AG04450 (cell line): ENCODE results near the gene SLC2A9. TPM values are rescaled to one million over a fixed set of nuclear protein-coding genes. Genes with fewer than 3 reads are reported as not detected.

Source experiments
- CTCF ChIA-PET: fragments of 300-600, 350-600 bp; formaldehyde crosslinking; extraction: SDS; loops from one replicate; lab custom pipeline; 2022; ENCODE audit warnings: antibody characterized with exemption, inconsistent platforms; lab: Charles Lee
- POLR2A ChIA-PET: fragments of 350-600 bp; formaldehyde crosslinking; extraction: SDS; loops from one replicate; lab custom pipeline; 2021; ENCODE audit warnings: antibody characterized with exemption, inconsistent platforms; lab: Yijun Ruan, JAX
- DNase-seq: peaks from one replicate; pipeline ENCODE4 v3.0.0-alpha.2; 2011; ENCODE audit warnings: low read depth, low spot score
- H3K27ac ChIP-seq: one replicate; pipeline ENCODE4 v1.5.1; 2012; ENCODE audit warnings: low read depth, low read length, control low read depth
- H3K27me3 ChIP-seq: one replicate; pipeline ENCODE4 v1.6.0; 2012; ENCODE audit warnings: low read length; ENCODE audit not compliant: control insufficient read depth, insufficient read depth
- H3K4me3 ChIP-seq: 2 replicates; pipeline ENCODE4 v1.5.1; 2011; ENCODE audit warnings: mild to moderate bottlenecking, low read depth, low read length, control low read depth
- H3K9me3 ChIP-seq: 2 replicates; pipeline ENCODE4 v1.5.1; 2012; ENCODE audit warnings: low read length; ENCODE audit not compliant: control insufficient read depth, insufficient read depth
- CTCF ChIP-seq: IDR thresholded peaks from 2 replicates; pipeline ENCODE4 v1.5.1; 2011; ENCODE audit warnings: low read depth, low read length, control low read depth, inconsistent platforms
- polyA plus RNA-seq: library from polyadenylated mRNA; depleted of rRNA; stranded (reverse); fragments of >200 nt; gene quantifications from 2 replicates; pipeline ENCODE4 v1.2.3, GENCODE V29; 2011

Gene SLC2A9
- polyA plus RNA-seq, 1 experiment = 2.4 TPM

DNA sequence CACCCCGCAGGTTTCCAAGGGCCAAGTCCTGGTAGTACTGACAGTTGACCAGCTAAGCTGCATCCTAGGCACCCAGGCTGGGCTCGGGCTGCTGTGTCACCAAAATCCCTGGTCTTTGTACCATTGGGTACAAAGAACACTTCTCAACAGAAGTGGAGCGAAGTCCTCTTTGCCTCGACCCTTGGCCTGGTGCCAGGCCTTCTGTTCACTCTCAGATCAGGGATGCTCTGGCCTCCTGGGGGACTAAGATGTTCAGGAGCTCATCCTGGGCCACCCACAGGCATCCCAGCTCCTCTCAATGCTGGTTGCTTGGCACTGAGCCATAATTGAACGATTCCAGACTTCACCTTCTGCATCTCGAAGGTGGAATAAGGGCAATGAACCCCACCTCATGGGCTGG is 13.8 kb upstream of the SLC2A9 start:
- Histone ChIP-seq H3K9me3 (no peaks in the 10 kb centered on the region), H3K4me3 (no peak overlapping the region), H3K27me3 (peaks cover 6% of the 10 kb centered on the region), H3K27ac (no peak overlapping the region)
- ChIA-PET CTCF (no interaction called here), POLR2A (no interaction called here)
- no peak for DNase-seq
- no peak for TF ChIP-seq CTCF

GRCh38 chr4:10034612-10035104 is 13.4 kb upstream of the SLC2A9 start:
- CTCF ChIA-PET = no interaction called here
- H3K9me3 ChIP-seq = no peaks in the 10 kb centered on the region

DNA sequence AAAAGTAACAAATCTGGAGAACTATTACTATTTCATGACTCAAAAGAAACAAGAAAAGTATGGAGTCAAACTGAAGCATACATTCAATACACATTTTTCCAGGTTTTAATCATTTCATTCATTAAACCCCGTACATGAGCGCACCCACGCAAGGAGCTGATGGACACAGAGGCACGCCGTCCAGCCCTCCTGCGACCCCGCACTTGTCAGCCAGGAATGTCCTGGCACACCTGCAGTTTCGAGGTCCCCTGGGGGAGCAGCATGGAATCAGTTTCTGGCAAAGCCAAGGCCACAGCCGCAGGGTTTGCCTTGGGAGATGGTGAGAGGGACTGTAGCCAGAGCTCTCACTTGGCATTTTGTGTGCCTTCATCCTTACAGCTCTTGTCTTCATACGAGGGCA is 12.8 kb upstream of the SLC2A9 start:
- ChIA-PET CTCF (no interaction called here), POLR2A (no interaction called here)
- H3K27me3 ChIP-seq = peaks cover 2% of the 10 kb centered on the region
- H3K4me3 ChIP-seq = no peak overlapping the region
- no peak overlapping the region for H3K27ac ChIP-seq
- TF ChIP-seq CTCF = no peak
- H3K9me3 ChIP-seq = no peaks in the 10 kb centered on the region
- DNase-seq = no peak

More at GRCh38 chr4:10034612-10035104, 13.4 kb upstream of the SLC2A9 start:
- POLR2A ChIA-PET = no interaction called here
- no peak for TF ChIP-seq CTCF
- Histone ChIP-seq H3K27ac (no peak overlapping the region), H3K4me3 (no peak overlapping the region), H3K27me3 (peaks cover 2% of the 10 kb centered on the region)
- no peak for DNase-seq

- peak; percentile 10 for DNase-seq
- Histone ChIP-seq H3K4me3 (no peak overlapping the region), H3K27me3 (peaks cover 2% of the 10 kb centered on the region), H3K9me3 (no peaks in the 10 kb centered on the region), H3K27ac (peak overlapping the region; percentile 47)
- no peak for TF ChIP-seq CTCF
- POLR2A ChIA-PET = no interaction called here
- CTCF ChIA-PET = no interaction called here
Measured at GRCh38 chr4:10033191-10033881, 12.0 kb upstream of the SLC2A9 start.

- no peak for TF ChIP-seq CTCF
- ChIA-PET CTCF (interaction anchor here (1.7 kb wide), 1 partner anchor 13 kb away, joined by 4 read pairs; no protein-coding TSS in a partner anchor), POLR2A (no interaction called here)
- Histone ChIP-seq H3K27ac (no peak overlapping the region), H3K4me3 (no peak overlapping the region), H3K27me3 (peaks cover 2% of the 10 kb centered on the region), H3K9me3 (no peaks in the 10 kb centered on the region)
- no peak for DNase-seq
Measured at GRCh38 chr4:10032625-10033024, 11.3 kb upstream of the SLC2A9 start.
